ENCODE data around the gene C20orf144.

- no peak for TF ChIP-seq CTCF (IDR thresholded peaks at IDR 0.05)
- TF ChIP-seq POLR2AphosphoS5 (IDR thresholded peaks at IDR 0.05; ENCODE audit: low read depth, low read length) = no peak
- no peak for TF ChIP-seq TCF7L2 (IDR thresholded peaks at IDR 0.05; ENCODE audit: low read depth, low read length)
- TF ChIP-seq REST (IDR thresholded peaks at IDR 0.05; ENCODE audit: insufficient read depth in 1 of 2, low read depth in 2 of 2, low read length in 1 of 2) = no peak
These were observed at the start of gene C20orf144 for GRCh38 chr20:33662172-33662571.
